HepG2 (cell line): ENCODE measurements around the gene NFS1. TPM values are rescaled to one million over a fixed set of nuclear protein-coding genes. Genes with fewer than 3 reads are reported as not detected.
A peak's percentile ranks its signal among the peaks of the same experiment; 100 is the strongest.

Experiments used
- ATAC-seq: fragments of 200-7000 bp; cut with Tn5 transposase; 3 replicates; pipeline ENCODE4 v1.9.1; 2020; ENCODE audit warnings: mild to moderate bottlenecking, moderate library complexity
- BruUV-seq: library from RNA; stranded (reverse); fragments of 400-500 nt; replicated peaks from 2 replicates; lab custom pipeline; 2021; lab: Mats Ljungman, UMichigan
- CTCF ChIA-PET: fragments of 300-600 bp; formaldehyde crosslinking; extraction: SDS; loops from one replicate; lab custom pipeline; 2021; ENCODE audit warnings: low total read pairs, inconsistent platforms, low intra/inter-chr PET ratio; lab: Yijun Ruan, JAX
- POLR2A ChIA-PET: fragments of 350-600 bp; sonication (Branson Sonifier 250); formaldehyde crosslinking; loops from one replicate; lab custom pipeline; 2020; ENCODE audit warnings: antibody characterized with exemption, inconsistent platforms; lab: Yijun Ruan, JAX
- DNase-seq: peaks from one replicate; pipeline ENCODE4 v3.0.0-alpha.2; 2015; ENCODE audit warnings: low spot score
- FAIRE-seq: peaks from 3 replicates; lab custom pipeline; 2011; peaks lifted over from hg19 to GRCh38; lab: Jason Lieb, UNC
- H2AFZ ChIP-seq: one replicate; pipeline ENCODE4 v1.6.1; 2011; ENCODE audit warnings: low read length, inconsistent platforms
- H3K27ac ChIP-seq: fragments of 300-600 bp; 3 replicates; pipeline ENCODE4 v1.8.0; 2011; ENCODE audit warnings: mixed run types, mild to moderate bottlenecking, mixed read lengths, low read length, inconsistent platforms; ENCODE audit not compliant: insufficient read depth; ENCODE audit errors: extremely low read length
- H3K27me3 ChIP-seq, 2 experiments: fragments of 200-600 bp in 1 of 2; 2 replicates in 1 of 2; 3 replicates in 1 of 2; pipeline versions ENCODE4 v1.6.0 to v1.8.0; 2011; ENCODE audit warnings: low read length in 2 of 2, mild to moderate bottlenecking in 2 of 2, moderate library complexity in 2 of 2, inconsistent platforms in 1 of 2; ENCODE audit not compliant: insufficient read depth in 2 of 2, control insufficient read depth in 1 of 2
- H3K36me3 ChIP-seq, 2 experiments: fragments of 200-600 bp in 1 of 2; replicated peaks in 1 of 2; 2 replicates in 1 of 2; 3 replicates in 1 of 2; pipeline versions ENCODE4 v1.5.1 to v1.8.0; 2011; ENCODE audit warnings: low read length in 2 of 2, inconsistent platforms in 1 of 2; ENCODE audit not compliant: insufficient read depth in 2 of 2, control insufficient read depth in 1 of 2
- H3K4me1 ChIP-seq: 2 replicates; pipeline ENCODE4 v1.5.1; 2012; ENCODE audit warnings: low read length, inconsistent platforms; ENCODE audit not compliant: insufficient read depth
- H3K4me2 ChIP-seq: 2 replicates; pipeline ENCODE4 v1.6.0; 2011; ENCODE audit warnings: low read depth, low read length, inconsistent platforms
- H3K4me3 ChIP-seq, 3 experiments: fragments of 200-600 bp in 1 of 3; sonication (generic), shearing (Covaris generic) in 1 of 3; replicated peaks in 1 of 3; 2 replicates each; pipeline ENCODE4 v1.5.1; 2011 to 2016; ENCODE audit warnings: low read length in 3 of 3, inconsistent platforms in 2 of 3, low read depth in 2 of 3, mild to moderate bottlenecking in 2 of 3, control low read depth in 1 of 3, mixed read lengths in 1 of 3; ENCODE audit not compliant: insufficient read depth in 1 of 3
- H3K79me2 ChIP-seq: one replicate; pipeline ENCODE4 v1.6.1; 2011; ENCODE audit warnings: low read length, inconsistent platforms; ENCODE audit not compliant: insufficient read depth
- H3K9ac ChIP-seq: 2 replicates; pipeline ENCODE4 v1.6.0; 2011; ENCODE audit warnings: mild to moderate bottlenecking, low read depth, low read length, inconsistent platforms; ENCODE audit not compliant: insufficient read depth
- H3K9me3 ChIP-seq: 2 replicates; pipeline ENCODE4 v1.5.1; 2012; ENCODE audit warnings: mild to moderate bottlenecking, low read length
- H4K20me1 ChIP-seq: 2 replicates; pipeline ENCODE4 v1.6.0; 2011; ENCODE audit warnings: inconsistent platforms, mild to moderate bottlenecking, low read length, moderate library complexity; ENCODE audit not compliant: insufficient read depth
- AHR ChIP-seq: IDR thresholded peaks from 2 replicates; pipeline ENCODE4 v1.6.1; 2018; ENCODE audit warnings: missing genetic modification reagents, missing compliant biosample characterization
- BRD4 ChIP-seq: sonication (generic); formaldehyde crosslinking; IDR thresholded peaks from 2 replicates; pipeline ENCODE4 v1.4.0; 2020; ENCODE audit warnings: missing genetic modification reagents
- KLF12 ChIP-seq: sonication (generic); formaldehyde crosslinking; IDR thresholded peaks from 2 replicates; pipeline ENCODE4 v1.4.0; 2020; ENCODE audit warnings: missing genetic modification reagents, borderline replicate concordance
- NBN ChIP-seq: fragments of 450-650 bp; conservative IDR thresholded peaks from 2 replicates; pipeline ENCODE4 v1.6.1; 2017
- PCBP1 ChIP-seq: fragments of 200-400 bp; formaldehyde crosslinking; IDR thresholded peaks from 2 replicates; pipeline ENCODE4 v1.6.1; 2017; ENCODE audit warnings: mild to moderate bottlenecking, low read depth, low read length, borderline replicate concordance
- REL ChIP-seq: sonication (generic); formaldehyde crosslinking; conservative IDR thresholded peaks from 2 replicates; pipeline ENCODE4 v1.8.0; 2022; ENCODE audit warnings: mild to moderate bottlenecking, missing genetic modification reagents, moderate library complexity
- RFX3 ChIP-seq: IDR thresholded peaks from 2 replicates; pipeline ENCODE4 v1.6.1; 2016; ENCODE audit warnings: missing biosample characterization, missing genetic modification reagents
- SIN3A ChIP-seq: IDR thresholded peaks from 2 replicates; pipeline ENCODE4 v1.6.1; 2011; ENCODE audit warnings: low read depth, mild to moderate bottlenecking, control low read depth, low read length, borderline replicate concordance
- SNAPC2 ChIP-seq: sonication (generic); formaldehyde crosslinking; IDR thresholded peaks from 2 replicates; pipeline ENCODE4 v1.8.1; 2022; ENCODE audit warnings: mild to moderate bottlenecking, missing genetic modification reagents
- SOX5 ChIP-seq: IDR thresholded peaks from 2 replicates; pipeline ENCODE4 v1.6.1; 2016; ENCODE audit warnings: borderline replicate concordance
- TAF1 ChIP-seq: sonication (generic); formaldehyde crosslinking; IDR thresholded peaks from 2 replicates; pipeline ENCODE4 v1.4.0; 2020; ENCODE audit warnings: missing genetic modification reagents
- ZEB1 ChIP-seq: IDR thresholded peaks from 2 replicates; pipeline ENCODE4 v1.6.1; 2012; ENCODE audit warnings: mild to moderate bottlenecking, low read depth, inconsistent platforms; ENCODE audit not compliant: insufficient replicate concordance
- ZFP1 ChIP-seq: IDR thresholded peaks from 2 replicates; pipeline ENCODE4 v1.6.1; 2016
- ZFYVE20 ChIP-seq: sonication (generic); formaldehyde crosslinking; IDR thresholded peaks from 2 replicates; pipeline ENCODE4 v1.8.0; 2023; ENCODE audit warnings: low read depth, mild to moderate bottlenecking, moderate library complexity, missing genetic modification reagents, borderline replicate concordance
- ZNF501 ChIP-seq: sonication (generic); formaldehyde crosslinking; IDR thresholded peaks from 2 replicates; pipeline ENCODE4 v1.5.1; 2020; ENCODE audit warnings: mild to moderate bottlenecking, moderate library complexity, missing genetic modification reagents
- ZNF552 ChIP-seq: sonication (generic); formaldehyde crosslinking; IDR thresholded peaks from 2 replicates; pipeline ENCODE4 v1.9.0; 2022; ENCODE audit warnings: missing genetic modification reagents, mild to moderate bottlenecking, borderline replicate concordance
- ZNF792 ChIP-seq: IDR thresholded peaks from 2 replicates; pipeline ENCODE4 v1.6.1; 2016
- ZSCAN20 ChIP-seq: sonication (generic); formaldehyde crosslinking; IDR thresholded peaks from 2 replicates; pipeline ENCODE4 v1.4.0; 2020; ENCODE audit warnings: missing genetic modification reagents, mild to moderate bottlenecking, borderline replicate concordance
- WGBS: methylation state at CpG from one replicate; pipeline ENCODE4 v1.1.6; 2017; ENCODE audit warnings: low lambda C conversion rate; 5-methylcytosine and 5-hydroxymethylcytosine counted together
- in situ Hi-C: cut with HindIII; loops from 2 replicates; pipeline ENCODE4 v1.10.0; 2017; ENCODE audit warnings: low pct_unique_long_range_greater_than_20kb; ENCODE audit not compliant: extremely low pct_ligation_motif_present
- intact Hi-C: fragments of 100-400 bp; cut with micrococcal nuclease; formaldehyde crosslinking; loops from one replicate; pipeline ENCODE4 v1.10.0; 2022; ENCODE audit not compliant: unreplicated experiment
- polyA plus RNA-seq, 8 experiments: library from polyadenylated mRNA; depleted of rRNA in 3 of 8; stranded (reverse) in 7 of 8; unstranded in 1 of 8; fragments of >200 nt; fragmentation: Illumina TruSeq in 4 of 8; extraction: Trizol in 4 of 8; gene quantifications; 2 replicates each; pipeline versions ENCODE4 v1.2.1 to v1.2.3, GENCODE V29; 2011 to 2016; ENCODE audit warnings: low read depth in 4 of 8, missing spikeins in 1 of 8, mixed read lengths in 1 of 8; ENCODE audit not compliant: insufficient read depth in 1 of 8
- total RNA-seq, 5 experiments: library from RNA; depleted of rRNA; stranded (reverse); fragments of >200 nt; fragmentation: Illumina TruSeq; extraction: Trizol; gene quantifications; 2 replicates each; pipeline ENCODE4 v1.2.3, GENCODE V29; 2016; ENCODE audit warnings: low read depth in 1 of 5
- TF ChIP-seq, protein P1 (sequence below): IDR thresholded peaks from 2 replicates; pipeline ENCODE4 v1.6.1; 2016; ENCODE audit warnings: missing genetic modification reagents, missing compliant biosample characterization
- TF ChIP-seq, protein P2 (sequence below): sonication (generic); formaldehyde crosslinking; IDR thresholded peaks from 2 replicates; pipeline ENCODE4 v1.4.0; 2020; ENCODE audit warnings: mild to moderate bottlenecking, missing genetic modification reagents, borderline replicate concordance

Gene NFS1
- total and polyA plus RNA-seq, 2 of the 13 experiments (the other 11 are each of a cell fraction or from before 2014, with no cell fraction given) = 65.9 to 88.1 TPM

DNA sequence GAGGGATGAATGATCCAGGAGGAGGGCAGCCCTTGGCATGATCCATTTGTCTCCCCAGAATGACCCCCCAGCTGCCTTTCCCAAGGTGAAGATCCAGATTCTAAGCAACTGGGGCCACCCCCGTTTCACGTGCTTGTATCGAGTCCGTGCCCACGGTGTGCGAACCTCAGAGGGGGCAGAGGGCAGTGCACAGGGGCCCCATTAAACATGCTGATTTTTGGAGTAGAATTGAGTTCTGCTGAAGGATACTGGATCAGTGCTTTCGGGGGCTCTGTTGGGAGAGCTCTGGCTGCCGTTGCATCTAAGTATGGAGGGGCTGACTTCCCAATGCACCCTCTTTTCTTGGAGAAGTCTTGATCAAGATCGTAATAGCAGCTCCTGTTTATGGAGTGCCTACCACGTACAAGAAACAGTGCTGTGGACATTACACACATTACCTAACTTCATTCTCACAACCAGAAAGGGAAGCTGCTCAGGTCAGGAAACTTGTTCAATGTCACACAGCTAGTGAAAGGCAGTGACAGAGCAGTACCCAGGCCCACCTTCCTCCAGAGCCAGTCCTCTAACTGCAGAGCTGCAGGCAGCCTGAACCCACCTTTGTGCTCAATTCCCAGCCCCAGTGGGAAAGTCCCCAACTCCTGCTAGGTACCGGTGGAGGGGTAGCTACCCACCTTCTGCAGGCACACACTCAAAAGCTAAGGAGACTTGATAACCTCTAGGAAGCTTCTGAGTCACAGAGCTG is 78.2 kb downstream of the NFS1 start (continued):
- TF ChIP-seq ZNF501 (CRISPR knock-in tag) = no peak
- no peak for TF ChIP-seq ZNF792 (CRISPR knock-in tag)
- peak; percentile 47; the same call in 1 of the 2 replicates for TF ChIP-seq AHR (CRISPR knock-in tag)
- no peak for TF ChIP-seq REL (CRISPR knock-in tag)

DNA sequence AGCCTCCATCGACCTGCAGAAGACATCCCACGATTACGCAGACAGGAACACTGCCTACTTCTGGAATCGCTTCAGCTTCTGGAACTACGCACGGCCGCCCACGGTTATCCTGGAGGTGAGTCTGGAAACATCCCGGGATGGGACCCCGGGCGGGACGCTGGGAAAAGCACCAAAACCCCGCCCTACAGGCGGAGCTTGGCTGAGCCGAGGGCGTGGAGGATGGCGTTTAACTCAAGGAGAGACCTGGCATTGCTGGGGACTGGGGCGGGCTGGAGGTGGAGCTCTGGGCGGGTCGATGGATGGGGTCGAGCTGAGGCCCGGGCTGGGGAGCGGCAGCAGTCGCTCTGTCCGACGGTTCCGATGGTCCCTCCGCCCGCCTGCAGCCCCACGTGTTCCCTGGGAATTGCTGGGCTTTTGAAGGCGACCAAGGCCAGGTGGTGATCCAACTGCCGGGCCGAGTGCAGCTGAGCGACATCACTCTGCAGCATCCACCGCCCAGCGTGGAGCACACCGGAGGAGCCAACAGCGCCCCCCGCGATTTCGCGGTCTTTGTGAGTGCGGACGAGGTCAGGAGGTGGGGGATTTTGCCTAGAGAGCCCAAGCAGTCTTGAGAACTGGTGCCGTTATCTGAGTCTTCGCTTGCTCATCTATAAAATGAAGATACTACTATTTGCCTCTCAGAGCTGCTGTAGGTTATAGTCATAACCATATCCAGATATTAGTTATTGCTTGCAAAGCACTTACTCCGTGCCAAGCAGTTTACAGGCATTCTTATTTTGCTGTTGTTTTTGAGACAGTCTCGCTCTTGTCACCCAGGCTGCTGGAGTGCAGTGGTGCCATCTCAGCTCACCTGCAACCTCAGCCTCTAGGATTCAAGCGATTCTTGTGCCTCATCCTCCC is 79.7 kb downstream of the NFS1 start:
- POLR2A ChIA-PET = interaction anchor here (0.6 to 6.7 kb wide), 26 partner anchors 11 to 335 kb away, joined by 3 to 152 read pairs (median 4); partner anchors contain the start of genes CEP250, CPNE1, EIF6 and ERGIC3
- Histone ChIP-seq H3K4me3 (peak overlapping the region; percentile 59 to 96 (median 67)), H3K36me3 (peaks cover 5 to 14% of the 10 kb centered on the region in 2 experiments), H3K27ac (peak overlapping the region; percentile 0), H3K79me2 (peaks cover 15% of the 10 kb centered on the region), H3K4me1 (peaks cover 26% of the 10 kb centered on the region), H4K20me1 (no peaks in the 10 kb centered on the region; the same call in 1 of the 2 replicates), H2AFZ (no peak overlapping the region), H3K9ac (peak overlapping the region; percentile 85; the same call in 1 of the 2 replicates), H3K9me3 (no peaks in the 10 kb centered on the region), H3K27me3 (peaks cover 0 to 7% of the 10 kb centered on the region in 2 experiments; a peak in 1 of 5 replicates), H3K4me2 (peak overlapping the region; percentile 97)
- BruUV-seq = no TSS peak
- FAIRE-seq (peak; percentile 81), DNase-seq (peak; percentile 94), ATAC-seq (peak; percentile 69)
- in situ Hi-C loops = loop anchor here (5.0 kb wide), 1 partner anchor 43 kb away; the partner anchor contains the start of genes CPNE1 and RBM12
- CTCF ChIA-PET = interaction anchor here (0.8 kb wide), 1 partner anchor 51 kb away, joined by 4 read pairs; no protein-coding TSS in a partner anchor
- intact Hi-C loops = loop anchor here (5.0 kb wide), 3 partner anchors 52 to 123 kb away; partner anchors contain the start of genes ERGIC3 and RBM39
- 9% methylated on average over 46 of the region's 49 CpGs for WGBS
- TF ChIP-seq, protein P1, sequence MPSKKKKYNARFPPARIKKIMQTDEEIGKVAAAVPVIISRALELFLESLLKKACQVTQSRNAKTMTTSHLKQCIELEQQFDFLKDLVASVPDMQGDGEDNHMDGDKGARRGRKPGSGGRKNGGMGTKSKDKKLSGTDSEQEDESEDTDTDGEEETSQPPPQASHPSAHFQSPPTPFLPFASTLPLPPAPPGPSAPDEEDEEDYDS = peak; percentile 95
- TF ChIP-seq RFX3 = no peak
- peak; percentile 95 for TF ChIP-seq BRD4
- TF ChIP-seq SIN3A = peak; percentile 76; the same call in 1 of the 2 replicates
- TF ChIP-seq ZFP1 (CRISPR knock-in tag) = peak; percentile 93
- no peak for TF ChIP-seq NBN
- 0 out of 2 replicates have a peak, but pooled peaks have one; percentile 70 for TF ChIP-seq ZSCAN20 (CRISPR knock-in tag)
- peak; percentile 59; the same call in 1 of the 2 replicates for TF ChIP-seq TAF1
- no peak for TF ChIP-seq ZFYVE20 (CRISPR knock-in tag)
- peak; percentile 87 for TF ChIP-seq SNAPC2 (CRISPR knock-in tag)
- peak; percentile 45 for TF ChIP-seq SOX5 (CRISPR knock-in tag)
- TF ChIP-seq, protein P2, sequence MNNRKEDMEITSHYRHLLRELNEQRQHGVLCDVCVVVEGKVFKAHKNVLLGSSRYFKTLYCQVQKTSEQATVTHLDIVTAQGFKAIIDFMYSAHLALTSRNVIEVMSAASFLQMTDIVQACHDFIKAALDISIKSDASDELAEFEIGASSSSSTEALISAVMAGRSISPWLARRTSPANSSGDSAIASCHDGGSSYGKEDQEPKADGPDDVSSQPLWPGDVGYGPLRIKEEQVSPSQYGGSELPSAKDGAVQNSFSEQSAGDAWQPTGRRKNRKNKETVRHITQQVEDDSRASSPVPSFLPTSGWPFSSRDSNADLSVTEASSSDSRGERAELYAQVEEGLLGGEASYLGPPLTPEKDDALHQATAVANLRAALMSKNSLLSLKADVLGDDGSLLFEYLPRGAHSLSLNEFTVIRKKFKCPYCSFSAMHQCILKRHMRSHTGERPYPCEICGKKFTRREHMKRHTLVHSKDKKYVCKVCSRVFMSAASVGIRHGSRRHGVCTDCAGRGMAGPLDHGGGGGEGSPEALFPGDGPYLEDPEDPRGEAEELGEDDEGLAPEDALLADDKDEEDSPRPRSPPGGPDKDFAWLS = peak; percentile 85; the same call in 1 of the 2 replicates
- TF ChIP-seq PCBP1 = peak; percentile 90
- TF ChIP-seq KLF12 = peak; percentile 97
- TF ChIP-seq ZNF552 (CRISPR knock-in tag) = peak; percentile 90; the same call in 1 of the 2 replicates
- TF ChIP-seq ZEB1 = no peak
